Esophagus mucosa (tissue), 1 donor: ENCODE data around the gene CCL17. TPM values are rescaled to one million over a fixed set of nuclear protein-coding genes. Genes with fewer than 3 reads are reported as not detected.
A peak's percentile ranks its signal among the peaks of the same experiment; 100 is the strongest.

Experiments used
- ATAC-seq: fragments of 200-7000 bp; cut with Tn5 transposase; one replicate; pipeline ENCODE4 v1.9.1; 2020
- total RNA-seq: library from RNA; stranded (reverse); gene quantifications from one replicate; pipeline ENCODE4 v1.2.4, GENCODE V29; 2023
- donor health status: DM: yes; HTN: yes; CAD: no.

Gene CCL17
- total RNA-seq, 1 donor from 2014 or later, result 1.6 TPM

GRCh38 chr16:57377080-57377841, 27.3 kb upstream of the CCL17 start:
- ATAC-seq, result peak; percentile 9

DNA sequence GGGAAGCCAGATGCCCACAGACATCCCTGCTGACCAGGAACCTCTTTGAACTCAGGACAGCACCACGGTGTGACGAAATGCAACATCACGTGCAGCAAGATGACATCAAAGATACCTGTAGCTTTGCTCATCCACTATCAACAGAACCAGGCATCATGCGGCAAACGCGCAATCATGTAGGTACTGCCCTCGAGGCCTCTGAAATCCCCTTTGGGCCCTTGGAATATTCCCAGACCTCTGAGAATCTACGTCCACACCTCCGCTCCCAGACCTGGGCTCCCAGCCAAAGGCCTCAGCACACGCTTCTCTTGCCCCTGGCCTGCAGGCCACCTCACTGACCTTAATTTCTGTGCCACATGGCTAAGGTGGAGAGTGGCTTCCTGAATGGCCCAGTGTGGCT, 25.0 kb upstream of the CCL17 start:
- no peak for ATAC-seq

- ATAC-seq, result no peak
These were observed 23.7 kb upstream of the CCL17 start for GRCh38 chr16:57380671-57381462.

DNA sequence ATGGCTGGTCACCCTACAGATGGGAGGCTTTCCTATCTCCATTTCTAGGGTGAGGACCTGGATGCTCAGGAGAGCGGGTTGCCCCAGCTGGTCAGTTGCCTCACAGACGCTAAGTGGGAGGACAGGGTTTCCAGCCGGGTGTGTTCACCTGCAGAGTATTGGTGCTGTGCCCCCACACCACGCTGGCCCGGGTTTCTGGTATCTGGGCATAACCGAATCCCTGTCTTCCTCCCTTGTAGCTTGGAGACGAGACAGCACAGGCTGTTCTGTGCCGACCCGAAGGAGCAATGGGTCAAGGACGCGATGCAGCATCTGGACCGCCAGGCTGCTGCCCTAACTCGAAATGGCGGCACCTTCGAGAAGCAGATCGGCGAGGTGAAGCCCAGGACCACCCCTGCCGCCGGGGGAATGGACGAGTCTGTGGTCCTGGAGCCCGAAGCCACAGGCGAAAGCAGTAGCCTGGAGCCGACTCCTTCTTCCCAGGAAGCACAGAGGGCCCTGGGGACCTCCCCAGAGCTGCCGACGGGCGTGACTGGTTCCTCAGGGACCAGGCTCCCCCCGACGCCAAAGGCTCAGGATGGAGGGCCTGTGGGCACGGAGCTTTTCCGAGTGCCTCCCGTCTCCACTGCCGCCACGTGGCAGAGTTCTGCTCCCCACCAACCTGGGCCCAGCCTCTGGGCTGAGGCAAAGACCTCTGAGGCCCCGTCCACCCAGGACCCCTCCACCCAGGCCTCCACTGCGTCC, 22.6 kb upstream of the CCL17 start:
- ATAC-seq, result no peak

GRCh38 chr16:57382535-57383275, 21.9 kb upstream of the CCL17 start:
- ATAC-seq, result no peak

DNA sequence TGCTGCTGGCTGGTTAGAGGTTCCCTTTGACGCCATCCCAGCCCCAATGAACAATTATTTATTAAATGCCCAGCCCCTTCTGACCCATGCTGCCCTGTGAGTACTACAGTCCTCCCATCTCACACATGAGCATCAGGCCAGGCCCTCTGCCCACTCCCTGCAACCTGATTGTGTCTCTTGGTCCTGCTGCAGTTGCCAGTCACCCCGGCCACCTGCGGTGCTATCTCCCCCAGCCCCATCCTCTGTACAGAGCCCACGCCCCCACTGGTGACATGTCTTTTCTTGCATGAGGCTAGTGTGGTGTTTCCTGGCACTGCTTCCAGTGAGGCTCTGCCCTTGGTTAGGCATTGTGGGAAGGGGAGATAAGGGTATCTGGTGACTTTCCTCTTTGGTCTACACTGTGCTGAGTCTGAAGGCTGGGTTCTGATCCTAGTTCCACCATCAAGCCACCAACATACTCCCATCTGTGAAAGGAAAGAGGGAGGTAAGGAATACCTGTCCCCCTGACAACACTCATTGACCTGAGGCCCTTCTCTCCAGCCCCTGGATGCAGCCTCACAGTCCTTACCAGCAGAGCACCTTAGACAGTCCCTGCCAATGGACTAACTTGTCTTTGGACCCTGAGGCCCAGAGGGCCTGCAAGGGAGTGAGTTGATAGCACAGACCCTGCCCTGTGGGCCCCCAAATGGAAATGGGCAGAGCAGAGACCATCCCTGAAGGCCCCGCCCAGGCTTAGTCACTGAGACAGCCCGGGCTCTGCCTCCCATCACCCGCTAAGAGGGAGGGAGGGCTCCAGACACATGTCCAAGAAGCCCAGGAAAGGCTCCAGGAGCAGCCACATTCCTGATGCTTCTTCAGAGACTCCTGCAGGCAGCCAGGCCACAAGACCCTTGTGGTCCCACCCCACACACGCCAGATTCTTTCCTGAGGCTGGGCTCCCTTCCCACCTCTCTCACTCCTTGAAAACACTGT, 21.0 kb upstream of the CCL17 start:
- ATAC-seq, result no peak

DNA sequence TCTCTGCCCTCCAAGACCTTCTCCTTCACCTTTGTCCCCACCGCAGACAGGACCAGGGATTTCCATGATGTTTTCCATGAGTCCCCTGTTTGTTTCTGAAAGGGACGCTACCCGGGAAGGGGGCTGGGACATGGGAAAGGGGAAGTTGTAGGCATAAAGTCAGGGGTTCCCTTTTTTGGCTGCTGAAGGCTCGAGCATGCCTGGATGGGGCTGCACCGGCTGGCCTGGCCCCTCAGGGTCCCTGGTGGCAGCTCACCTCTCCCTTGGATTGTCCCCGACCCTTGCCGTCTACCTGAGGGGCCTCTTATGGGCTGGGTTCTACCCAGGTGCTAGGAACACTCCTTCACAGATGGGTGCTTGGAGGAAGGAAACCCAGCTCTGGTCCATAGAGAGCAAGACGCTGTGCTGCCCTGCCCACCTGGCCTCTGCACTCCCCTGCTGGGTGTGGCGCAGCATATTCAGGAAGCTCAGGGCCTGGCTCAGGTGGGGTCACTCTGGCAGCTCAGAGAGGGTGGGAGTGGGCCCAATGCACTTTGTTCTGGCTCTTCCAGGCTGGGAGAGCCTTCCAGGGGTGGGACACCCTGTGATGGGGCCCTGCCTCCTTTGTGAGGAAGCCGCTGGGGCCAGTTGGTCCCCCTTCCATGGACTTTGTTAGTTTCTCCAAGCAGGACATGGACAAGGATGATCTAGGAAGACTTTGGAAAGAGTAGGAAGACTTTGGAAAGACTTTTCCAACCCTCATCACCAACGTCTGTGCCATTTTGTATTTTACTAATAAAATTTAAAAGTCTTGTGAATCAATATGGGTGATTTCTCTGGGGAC, 20.1 kb upstream of the CCL17 start:
- ATAC-seq, result peak; percentile 17

GRCh38 chr16:57385083-57385482, 19.5 kb upstream of the CCL17 start:
- no peak for ATAC-seq

DNA sequence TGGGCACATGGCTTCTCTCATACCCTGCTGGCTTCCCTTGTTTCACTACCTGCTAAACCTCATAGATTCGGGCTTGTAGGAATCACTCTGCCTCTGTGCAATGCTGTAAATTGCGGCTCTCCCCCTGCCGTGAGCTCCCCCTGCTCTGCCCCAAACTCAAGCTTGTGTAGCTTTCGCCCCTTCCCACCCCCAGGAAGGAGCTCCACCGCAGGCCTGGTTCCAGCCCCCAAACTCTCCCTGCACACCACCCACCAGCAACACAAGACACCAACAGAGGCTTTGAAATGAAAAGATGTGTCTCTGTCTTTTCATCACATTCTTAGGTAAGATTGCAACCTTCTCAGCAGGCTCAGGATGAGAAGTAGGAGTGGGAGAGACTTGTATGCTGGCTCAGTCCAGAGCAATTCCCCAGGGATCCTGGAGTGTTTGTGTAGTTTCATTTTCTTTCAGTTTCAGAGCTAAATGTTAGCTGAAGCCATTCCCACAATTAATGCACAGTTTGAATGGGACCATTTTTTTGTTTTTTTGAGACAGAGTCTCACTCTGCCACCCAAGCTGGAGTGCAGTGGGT, 18.1 kb upstream of the CCL17 start:
- ATAC-seq, result no peak

GRCh38 chr16:57387598-57388354, 16.8 kb upstream of the CCL17 start:
- no peak for ATAC-seq

DNA sequence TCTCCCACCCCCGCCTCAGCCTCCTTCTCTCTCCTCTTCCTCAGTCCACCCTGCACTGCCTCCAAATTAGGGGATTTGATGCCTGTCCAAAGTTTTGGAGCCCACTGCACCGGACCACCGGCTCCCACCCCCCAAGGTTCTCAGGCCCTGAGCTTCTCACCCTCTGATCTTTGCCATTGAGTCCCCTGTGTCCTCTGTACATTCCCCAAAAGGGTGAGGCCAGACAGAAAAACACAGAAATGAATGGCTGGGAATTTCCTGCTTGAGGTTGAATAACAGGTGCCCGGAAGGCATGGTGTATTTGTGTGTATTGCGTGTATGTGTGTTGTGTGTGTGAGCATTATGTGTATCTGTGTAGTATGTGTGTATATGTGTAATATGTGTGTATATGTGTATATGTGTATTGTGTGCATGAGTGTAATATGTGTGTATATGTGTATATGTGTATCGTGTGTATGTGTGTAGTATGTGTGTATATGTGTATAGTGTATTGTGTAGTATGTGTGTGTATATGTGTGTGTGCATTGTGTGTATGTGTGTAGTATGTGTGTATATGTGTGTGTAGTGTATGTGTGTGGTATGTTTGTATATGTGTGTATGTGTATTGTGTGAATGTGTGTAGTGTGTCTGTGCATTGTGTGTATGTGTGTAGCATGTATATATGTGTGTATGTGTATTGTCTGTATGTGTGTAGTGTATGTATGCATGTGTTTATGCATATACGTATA, 16.0 kb upstream of the CCL17 start:
- peak; percentile 36 for ATAC-seq

GRCh38 chr16:57389087-57389468, 15.5 kb upstream of the CCL17 start:
- ATAC-seq, result no peak

- ATAC-seq, result no peak
These were observed 13.8 kb upstream of the CCL17 start for GRCh38 chr16:57390636-57391295.

- no peak for ATAC-seq
These were observed 13.3 kb upstream of the CCL17 start for GRCh38 chr16:57391300-57391699.

- ATAC-seq, result no peak
These were observed 12.9 kb upstream of the CCL17 start for GRCh38 chr16:57391708-57392107.

DNA sequence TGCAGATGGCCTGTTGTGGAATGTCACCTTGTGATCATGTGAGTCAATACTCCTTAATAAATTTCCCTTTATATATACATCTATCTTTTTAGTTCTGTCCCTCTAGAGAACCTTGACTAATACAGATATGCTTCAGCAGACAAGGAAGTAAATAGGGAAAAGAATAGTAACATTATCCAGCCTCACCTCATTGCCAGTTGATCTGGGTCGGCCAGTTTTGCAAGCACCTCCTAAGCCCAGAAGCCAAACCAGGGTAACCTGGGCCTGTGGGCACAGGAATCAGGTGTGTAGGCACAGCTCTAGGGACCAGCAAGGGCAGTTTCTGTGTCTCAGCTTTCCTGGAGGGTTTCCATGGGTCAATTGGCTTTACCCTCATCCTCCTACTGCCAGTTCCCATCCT, 11.9 kb upstream of the CCL17 start:
- peak; percentile 94 for ATAC-seq

DNA sequence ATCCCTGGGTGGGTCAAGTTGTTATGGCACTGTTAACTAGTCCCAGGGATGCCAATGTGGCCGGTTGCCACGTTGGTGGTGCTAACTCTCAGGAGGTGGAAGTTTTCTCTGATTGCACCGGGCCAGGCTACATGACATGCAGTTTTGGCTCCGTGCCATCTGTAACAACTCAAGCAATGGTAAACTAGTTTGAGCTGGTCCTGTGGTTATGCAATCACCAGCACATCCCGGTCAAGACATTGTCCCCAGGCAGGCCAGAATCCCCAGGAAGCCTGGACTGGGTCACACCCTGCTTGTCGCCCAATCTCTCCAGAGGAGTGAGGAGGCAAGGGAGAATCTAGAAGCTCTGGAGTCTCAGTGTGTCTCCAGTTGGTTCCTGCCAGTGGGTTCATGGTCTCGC, 10.1 kb upstream of the CCL17 start:
- ATAC-seq, result peak; percentile 84

DNA sequence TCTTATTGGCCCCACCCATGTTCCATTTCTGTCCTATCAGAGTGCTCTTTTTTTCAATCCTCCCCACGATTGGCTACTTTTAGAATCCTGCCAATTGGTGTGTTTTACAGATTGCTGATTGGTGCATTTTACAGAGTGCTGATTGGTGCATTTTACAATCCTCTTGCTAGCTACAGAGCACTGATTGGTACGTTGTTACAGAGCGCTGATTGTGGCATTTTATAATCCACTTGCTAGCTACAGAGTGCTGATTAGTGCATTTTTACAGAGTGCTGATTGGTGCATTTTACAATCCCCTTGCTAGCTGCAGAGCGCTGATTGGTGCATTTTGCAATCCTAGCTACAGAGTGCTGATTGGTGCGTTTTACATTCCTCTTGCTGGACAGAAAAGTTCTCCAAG, 9.5 kb upstream of the CCL17 start:
- ATAC-seq, result no peak
